NCI-H2171 treated with DMSO at 0.1 percent for 48 hours (cell line): Measurements from ENCODE around the gene KRTAP9-7.
A peak's percentile ranks its signal among the peaks of the same experiment; 100 is the strongest.

Experiments
- DNase-seq: peaks from one replicate; lab custom pipeline; 2025; lab: John Stamatoyannopoulos, UW

Gene KRTAP9-7

GRCh38 chr17:41322094-41322902 is 46.8 kb downstream of the KRTAP9-7 start:
- peak; percentile 17 for DNase-seq

DNA sequence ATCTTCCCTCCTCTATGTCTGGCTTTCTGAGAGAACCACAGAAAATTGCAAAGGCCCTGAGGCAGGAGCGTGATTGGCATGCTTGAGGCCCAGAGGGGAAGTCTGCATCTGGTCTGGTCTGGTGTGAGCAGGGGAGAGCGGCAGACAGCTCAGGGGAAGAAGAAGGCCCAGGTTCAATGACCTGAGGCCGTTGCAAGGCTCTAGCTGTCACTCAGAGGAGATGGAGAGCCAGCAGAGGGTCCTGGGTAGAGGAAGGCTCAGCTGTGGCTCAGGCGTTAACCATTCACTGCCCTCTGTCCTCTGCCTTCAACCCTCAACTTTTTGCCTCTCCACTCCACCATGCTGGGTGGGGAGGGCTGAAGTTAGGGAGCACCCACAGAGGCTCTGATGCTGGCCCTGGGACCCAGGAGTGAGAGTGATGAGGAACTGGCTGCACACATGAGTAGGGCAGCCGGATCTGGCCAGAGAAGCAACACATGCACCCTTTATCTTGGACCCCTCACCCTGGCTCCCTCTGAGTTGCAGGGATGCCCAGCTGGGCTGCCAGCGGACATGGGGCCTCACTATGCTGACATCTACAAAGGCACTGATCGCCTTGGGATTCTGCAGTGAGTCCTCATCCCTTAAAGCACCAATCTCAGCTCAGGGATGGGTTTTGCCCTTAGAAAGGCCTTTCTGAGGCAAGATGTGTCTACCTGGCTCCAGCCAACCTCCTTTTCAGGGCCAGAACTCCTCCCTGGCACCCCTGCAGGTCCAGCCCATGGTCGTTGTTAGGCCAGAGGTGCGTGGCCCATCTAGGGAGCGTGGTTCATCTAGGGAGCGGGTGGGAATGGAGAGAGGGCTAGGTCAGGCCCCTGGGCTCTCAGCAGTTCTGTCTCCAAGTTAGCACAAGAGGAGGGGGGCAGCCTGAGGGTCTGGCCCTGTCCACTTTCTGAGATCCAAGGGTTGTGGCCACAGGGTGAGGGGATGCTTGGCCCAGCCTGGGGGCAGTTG is 47.7 kb downstream of the KRTAP9-7 start:
- no peak for DNase-seq

DNA sequence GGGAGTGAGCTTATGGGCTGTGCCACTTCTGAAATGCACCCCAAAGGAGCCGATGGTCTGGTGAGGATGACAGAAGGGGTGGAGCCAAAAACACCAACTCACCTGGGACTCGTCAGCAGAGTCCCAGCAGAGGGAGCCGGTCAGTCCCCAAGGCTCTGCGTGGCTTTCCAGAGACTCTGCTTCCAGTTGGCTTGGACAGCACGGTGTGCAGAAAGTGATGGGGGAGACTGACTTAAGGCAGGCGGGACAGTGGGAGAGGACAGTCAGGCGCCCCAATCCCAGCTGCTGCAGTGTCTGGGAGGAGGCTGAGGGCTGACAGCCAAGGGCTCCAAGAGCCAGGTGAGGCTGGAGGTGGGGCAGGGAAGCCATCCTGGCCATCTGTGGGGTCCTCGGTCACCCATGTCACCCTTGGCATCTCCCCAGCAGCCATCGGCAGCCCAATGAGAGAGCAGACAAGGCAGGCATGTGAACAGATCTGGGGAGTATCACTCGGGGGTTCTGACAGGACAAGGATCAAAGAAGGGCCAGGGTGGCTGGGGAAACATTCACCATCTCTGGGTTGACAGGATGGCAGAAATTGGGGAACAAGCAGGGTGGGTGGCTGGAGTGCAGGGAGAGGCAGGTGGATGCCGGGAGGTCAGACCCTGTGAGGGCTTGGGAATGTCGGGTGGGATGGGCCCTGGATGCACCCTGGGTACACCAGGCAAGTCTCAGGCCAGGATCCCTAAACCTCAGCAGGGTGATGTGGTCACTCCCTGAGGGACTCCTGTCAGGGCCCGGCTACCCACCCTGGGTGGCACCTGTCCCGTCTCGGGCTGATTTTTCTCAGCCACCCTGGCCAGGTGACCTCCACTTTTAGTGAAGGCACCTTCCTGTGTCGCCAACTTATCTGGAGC is 48.9 kb downstream of the KRTAP9-7 start:
- DNase-seq, result no peak

GRCh38 chr17:41325126-41325525 is 49.6 kb downstream of the KRTAP9-7 start:
- DNase-seq, result no peak

- no peak for DNase-seq
Observed at GRCh38 chr17:41325611-41326010, 50.1 kb downstream of the KRTAP9-7 start.
